Measurements from ENCODE around the gene SLC38A1.

DNA sequence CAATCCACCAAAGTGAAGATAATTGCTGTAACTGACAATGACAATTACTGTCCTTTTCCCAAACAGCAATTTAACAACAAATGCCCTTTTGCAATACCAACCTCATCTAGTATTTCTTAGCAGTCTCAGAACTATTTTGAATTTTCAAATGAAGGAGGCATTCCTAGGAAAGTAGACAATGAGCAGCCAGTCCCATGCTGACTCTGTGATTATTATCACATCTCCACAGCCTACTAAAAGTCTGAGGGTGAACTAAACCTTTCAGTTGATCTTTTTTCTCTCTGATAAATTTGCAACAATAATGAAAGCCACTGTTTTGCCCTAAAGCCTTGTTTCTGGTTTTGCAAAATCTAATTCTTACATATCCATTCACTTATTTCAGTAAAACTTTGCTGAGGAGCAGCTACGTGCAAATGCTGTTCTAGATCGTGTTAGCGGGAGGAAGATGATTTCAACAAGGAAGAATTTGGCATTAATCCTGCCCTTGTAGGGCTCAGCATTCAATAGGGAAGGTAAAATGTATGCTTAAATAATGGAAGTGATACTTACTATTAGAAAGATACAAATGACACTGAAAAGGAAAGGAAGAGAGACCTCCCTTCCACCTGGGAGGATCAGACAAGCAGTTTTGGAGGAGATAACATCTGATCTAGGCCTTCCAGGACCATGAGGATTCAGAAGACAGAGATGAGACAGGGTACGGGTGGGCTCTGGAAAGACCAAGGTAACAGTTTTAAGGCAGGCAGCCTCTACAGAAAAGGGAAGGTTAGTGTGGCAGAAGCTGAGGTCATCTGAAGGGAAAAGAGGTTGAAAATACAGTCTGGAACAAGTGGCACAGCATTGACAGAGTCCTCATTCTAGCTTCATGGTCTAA lies 47.4 kb downstream of the SLC38A1 start:
- TF ChIP-seq POLR2A (IDR thresholded peaks at IDR 0.05), result no peak
- TF ChIP-seq, protein P1, sequence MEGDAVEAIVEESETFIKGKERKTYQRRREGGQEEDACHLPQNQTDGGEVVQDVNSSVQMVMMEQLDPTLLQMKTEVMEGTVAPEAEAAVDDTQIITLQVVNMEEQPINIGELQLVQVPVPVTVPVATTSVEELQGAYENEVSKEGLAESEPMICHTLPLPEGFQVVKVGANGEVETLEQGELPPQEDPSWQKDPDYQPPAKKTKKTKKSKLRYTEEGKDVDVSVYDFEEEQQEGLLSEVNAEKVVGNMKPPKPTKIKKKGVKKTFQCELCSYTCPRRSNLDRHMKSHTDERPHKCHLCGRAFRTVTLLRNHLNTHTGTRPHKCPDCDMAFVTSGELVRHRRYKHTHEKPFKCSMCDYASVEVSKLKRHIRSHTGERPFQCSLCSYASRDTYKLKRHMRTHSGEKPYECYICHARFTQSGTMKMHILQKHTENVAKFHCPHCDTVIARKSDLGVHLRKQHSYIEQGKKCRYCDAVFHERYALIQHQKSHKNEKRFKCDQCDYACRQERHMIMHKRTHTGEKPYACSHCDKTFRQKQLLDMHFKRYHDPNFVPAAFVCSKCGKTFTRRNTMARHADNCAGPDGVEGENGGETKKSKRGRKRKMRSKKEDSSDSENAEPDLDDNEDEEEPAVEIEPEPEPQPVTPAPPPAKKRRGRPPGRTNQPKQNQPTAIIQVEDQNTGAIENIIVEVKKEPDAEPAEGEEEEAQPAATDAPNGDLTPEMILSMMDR (IDR thresholded peaks at IDR 0.05), result no peak

Data from sigmoid colon (tissue), 3 donors.